Ovary (tissue), 3 donors: ENCODE data around the gene TENM3.

Source experiments
- CTCF ChIP-seq, 3 donors: fragments of 450-650 bp in 2 of 3; fragments of 200-600 bp in 1 of 3; IDR thresholded peaks; one replicate each; pipeline versions ENCODE4 v1.5.1 to v1.8.0; 2016 to 2022; ENCODE audit warnings: antibody characterized with exemption in 3 of 3, mild to moderate bottlenecking in 1 of 3
- POLR2A ChIP-seq: fragments of 450-650 bp; IDR thresholded peaks from one replicate; pipeline ENCODE4 v1.6.1; 2017; ENCODE audit warnings: antibody characterized with exemption, mild to moderate bottlenecking, moderate library complexity
- donor health status: DM: no; HTN: no; CAD: no.

DNA sequence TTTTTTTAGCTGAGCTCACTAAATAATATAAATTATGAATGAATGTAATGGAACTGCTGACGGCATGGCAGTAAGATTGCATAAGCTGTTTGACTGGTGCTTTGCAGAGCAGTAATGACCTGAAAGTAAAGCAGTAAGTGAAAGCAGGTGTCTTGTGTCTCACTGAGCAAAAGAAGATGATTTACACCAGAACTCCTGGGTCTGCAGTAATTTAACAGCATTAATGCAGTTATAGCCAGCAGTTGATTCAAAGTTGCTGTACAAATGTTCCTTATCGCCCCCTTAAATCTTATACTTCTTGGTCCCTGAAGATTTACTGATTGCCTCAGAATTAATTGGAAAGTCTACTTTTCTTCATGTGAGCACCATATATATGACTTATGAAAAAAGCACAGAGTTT, 486.3 kb downstream of the TENM3 start:
- TF ChIP-seq POLR2A (no peak), CTCF (IDR thresholded peaks at IDR 0.05) (no peak)
